Ascending aorta (tissue), 2 donors: ENCODE results near the gene RFPL3. TPM values are rescaled to one million over a fixed set of nuclear protein-coding genes. Genes with fewer than 3 reads are reported as not detected.
"Not testable (repeated sequence)": the region's sequence is repeated elsewhere in the genome, so short reads cannot be mapped to it uniquely, and the experiment has no call there.

Experiments used
- DNase-seq, 2 donors: peaks; one replicate each; pipeline ENCODE4 v3.0.0-alpha.2; 2019; ENCODE audit warnings: low spot score in 2 of 2
- H3K27ac ChIP-seq, 2 donors: fragments of 200-600 bp; sonication (generic); one replicate each; pipeline ENCODE4 v1.5.1; 2016 to 2017; ENCODE audit warnings: mild to moderate bottlenecking in 1 of 2
- H3K27me3 ChIP-seq: fragments of 200-600 bp; sonication (generic); one replicate; pipeline ENCODE4 v1.5.1; 2017
- H3K36me3 ChIP-seq, 2 donors: fragments of 200-600 bp; sonication (generic); one replicate each; pipeline ENCODE4 v1.5.1; 2016
- H3K4me1 ChIP-seq, 2 donors: fragments of 200-600 bp; sonication (generic); one replicate each; pipeline ENCODE4 v1.5.1; 2016 to 2017; ENCODE audit warnings: mild to moderate bottlenecking in 1 of 2
- H3K4me3 ChIP-seq, 2 donors: fragments of 200-600 bp; sonication (generic); one replicate each; pipeline ENCODE4 v1.5.1; 2016 to 2017; ENCODE audit warnings: mild to moderate bottlenecking in 1 of 2
- H3K9me3 ChIP-seq, 2 donors: fragments of 200-600 bp; sonication (generic); one replicate each; pipeline ENCODE4 v1.5.1; 2016
- intact Hi-C: fragments of 100-400 bp; cut with DNase I; formaldehyde crosslinking; loops from one replicate; pipeline ENCODE4 v1.15.1; 2023
- total RNA-seq: library from RNA; depleted of rRNA; stranded (reverse); fragments of >200 nt; gene quantifications from one replicate; pipeline ENCODE4 v1.1.0, GENCODE V29; 2016
- TF ChIP-seq, protein P1 (sequence below), 3 experiments: fragments of 200-600 bp in 2 of 3; fragments of 450-650 bp in 1 of 3; sonication (generic) in 2 of 3; IDR thresholded peaks; one replicate each; pipeline ENCODE4 v1.5.1; 2016 to 2019; ENCODE audit warnings: antibody characterized with exemption in 3 of 3, mild to moderate bottlenecking in 1 of 3, moderate library complexity in 1 of 3

RFPL3 gene
- total RNA-seq, 1 donor from 2014 or later = not detected

DNA sequence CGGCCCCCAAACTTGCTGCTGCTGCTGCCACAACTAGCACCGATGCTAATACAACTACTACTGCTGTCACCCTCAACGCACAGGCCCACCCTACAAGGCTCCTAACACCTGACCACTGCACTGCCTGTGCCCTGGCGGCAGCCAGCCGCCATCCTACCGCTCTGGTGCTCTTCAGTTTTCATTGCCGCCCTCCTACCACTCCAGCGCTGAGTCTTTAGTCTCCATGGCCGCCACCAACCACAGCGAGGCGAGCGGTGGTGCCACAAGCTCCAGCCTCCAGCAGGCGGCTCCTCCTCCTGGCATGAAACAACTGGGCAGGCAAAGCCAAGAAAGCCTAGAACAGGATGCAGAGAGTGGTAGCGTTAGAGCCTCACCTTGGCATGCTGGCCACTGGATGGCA lies 5.0 kb upstream of the RFPL3 start:
- Histone ChIP-seq H3K27ac (no peak overlapping the region), H3K4me3 (no peak overlapping the region), H3K36me3 (no peaks in the 10 kb centered on the region), H3K4me1 (no peaks in the 10 kb centered on the region), H3K27me3 (no peaks in the 10 kb centered on the region), H3K9me3 (no peaks in the 10 kb centered on the region)
- intact Hi-C loops = no loop called here
- TF ChIP-seq, protein P1, sequence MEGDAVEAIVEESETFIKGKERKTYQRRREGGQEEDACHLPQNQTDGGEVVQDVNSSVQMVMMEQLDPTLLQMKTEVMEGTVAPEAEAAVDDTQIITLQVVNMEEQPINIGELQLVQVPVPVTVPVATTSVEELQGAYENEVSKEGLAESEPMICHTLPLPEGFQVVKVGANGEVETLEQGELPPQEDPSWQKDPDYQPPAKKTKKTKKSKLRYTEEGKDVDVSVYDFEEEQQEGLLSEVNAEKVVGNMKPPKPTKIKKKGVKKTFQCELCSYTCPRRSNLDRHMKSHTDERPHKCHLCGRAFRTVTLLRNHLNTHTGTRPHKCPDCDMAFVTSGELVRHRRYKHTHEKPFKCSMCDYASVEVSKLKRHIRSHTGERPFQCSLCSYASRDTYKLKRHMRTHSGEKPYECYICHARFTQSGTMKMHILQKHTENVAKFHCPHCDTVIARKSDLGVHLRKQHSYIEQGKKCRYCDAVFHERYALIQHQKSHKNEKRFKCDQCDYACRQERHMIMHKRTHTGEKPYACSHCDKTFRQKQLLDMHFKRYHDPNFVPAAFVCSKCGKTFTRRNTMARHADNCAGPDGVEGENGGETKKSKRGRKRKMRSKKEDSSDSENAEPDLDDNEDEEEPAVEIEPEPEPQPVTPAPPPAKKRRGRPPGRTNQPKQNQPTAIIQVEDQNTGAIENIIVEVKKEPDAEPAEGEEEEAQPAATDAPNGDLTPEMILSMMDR (IDR thresholded peaks at IDR 0.05) = no peak
- DNase-seq = no peak

DNA sequence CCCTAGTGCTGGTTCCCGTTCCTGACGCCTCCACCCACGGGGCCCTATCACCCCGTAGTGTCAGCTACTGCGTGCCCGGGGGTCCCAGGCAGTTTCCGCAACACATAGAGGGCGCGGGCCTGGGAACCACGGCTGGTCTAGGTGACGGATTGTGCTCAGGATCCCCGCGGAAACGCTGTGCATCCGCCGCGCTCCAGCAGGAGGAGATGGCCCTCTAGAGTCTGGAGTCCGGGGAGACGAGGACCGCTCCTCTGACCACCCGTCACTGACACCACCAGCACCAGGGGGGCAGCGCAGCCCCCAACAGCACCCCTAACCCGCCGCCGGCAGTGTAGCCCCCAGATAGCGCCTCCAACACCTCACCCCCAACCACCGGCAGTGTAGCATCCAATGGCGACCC lies 4.4 kb upstream of the RFPL3 start:
- intact Hi-C loops = no loop called here
- H3K9me3 ChIP-seq = no peaks in the 10 kb centered on the region
- TF ChIP-seq, protein P1 (IDR thresholded peaks at IDR 0.05) = no peak
- no peaks in the 10 kb centered on the region for H3K36me3 ChIP-seq
- H3K27ac ChIP-seq = no peak overlapping the region
- H3K4me1 ChIP-seq = no peaks in the 10 kb centered on the region
- H3K4me3 ChIP-seq = no peak overlapping the region
- H3K27me3 ChIP-seq = no peaks in the 10 kb centered on the region
- DNase-seq = no peak

DNA sequence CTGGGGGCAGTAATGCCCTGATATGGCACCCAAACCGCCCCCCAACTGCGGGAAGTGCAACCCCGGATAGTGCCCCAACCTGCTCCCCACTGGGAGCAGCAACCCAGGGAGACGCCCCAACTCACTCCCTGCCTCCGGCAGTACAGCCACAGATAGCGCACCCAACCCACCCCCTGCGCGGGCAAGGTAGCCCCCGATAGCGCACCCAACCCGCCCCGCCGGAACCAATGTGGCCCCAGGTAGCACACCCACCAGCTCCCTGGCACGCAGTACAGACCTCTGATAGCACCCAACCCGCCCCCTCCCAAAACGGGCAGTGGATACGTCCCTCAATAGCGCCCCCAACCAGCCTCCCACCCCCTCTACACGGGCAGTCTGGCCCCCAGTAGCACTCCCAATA lies 3.8 kb upstream of the RFPL3 start:
- TF ChIP-seq, protein P1 (IDR thresholded peaks at IDR 0.05) = no peak
- DNase-seq = no peak
- Histone ChIP-seq H3K27ac (no peak overlapping the region), H3K9me3 (no peaks in the 10 kb centered on the region), H3K4me3 (no peak overlapping the region), H3K4me1 (no peaks in the 10 kb centered on the region), H3K36me3 (no peaks in the 10 kb centered on the region), H3K27me3 (no peaks in the 10 kb centered on the region)
- intact Hi-C loops = no loop called here

DNA sequence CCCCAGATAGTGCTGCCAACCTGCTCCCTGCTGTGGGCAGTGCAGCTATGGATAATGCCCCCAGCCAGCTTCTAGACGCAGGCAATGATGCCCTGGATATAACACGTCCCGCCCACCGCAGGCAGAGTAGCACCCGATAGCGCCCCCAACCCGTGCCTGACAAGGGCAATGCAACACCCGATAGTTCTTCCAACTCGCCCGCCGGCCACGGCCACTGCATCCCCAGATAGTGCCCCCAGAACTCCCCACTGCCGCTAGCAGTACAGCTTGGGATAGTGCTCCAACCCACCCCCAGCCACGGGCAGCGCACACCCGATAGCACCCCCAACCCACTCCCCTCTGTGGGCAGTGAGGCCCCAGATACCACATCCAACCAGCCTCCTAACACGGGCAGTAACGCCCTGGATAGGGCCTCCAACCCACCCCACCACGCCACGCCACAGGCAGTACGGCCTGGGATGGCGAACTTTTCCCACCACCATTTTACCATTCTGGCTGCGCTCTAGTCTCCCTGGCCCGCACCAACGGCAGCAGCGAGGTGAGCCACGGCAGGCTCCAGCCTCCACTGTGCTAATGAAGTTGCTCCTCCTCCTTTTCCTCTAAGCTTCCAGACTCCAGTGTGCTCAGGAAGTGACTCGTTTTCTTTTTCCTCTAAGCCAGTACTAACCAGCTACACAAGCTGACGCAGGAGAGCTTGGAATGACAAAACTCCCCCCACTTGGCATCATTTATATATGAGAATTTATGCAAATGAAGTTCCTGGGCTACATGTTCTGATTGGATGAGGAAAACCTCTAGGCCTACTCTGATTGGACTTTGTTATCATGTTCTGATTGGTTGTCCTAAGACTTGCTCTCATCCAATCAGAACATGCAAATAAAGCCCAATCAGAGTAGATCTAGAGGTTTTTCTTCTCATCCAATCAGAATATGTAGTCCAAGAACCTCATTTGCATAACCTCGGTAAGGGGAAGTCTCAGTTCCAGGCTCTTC lies 3.0 kb upstream of the RFPL3 start:
- no peaks in the 10 kb centered on the region for H3K36me3 ChIP-seq
- intact Hi-C loops = no loop called here
- H3K4me3 ChIP-seq = no peak overlapping the region
- H3K27ac ChIP-seq = no peak overlapping the region
- H3K4me1 ChIP-seq = no peaks in the 10 kb centered on the region
- no peaks in the 10 kb centered on the region for H3K27me3 ChIP-seq
- DNase-seq = no peak
- TF ChIP-seq, protein P1 (IDR thresholded peaks at IDR 0.05) = no peak
- no peaks in the 10 kb centered on the region for H3K9me3 ChIP-seq

DNA sequence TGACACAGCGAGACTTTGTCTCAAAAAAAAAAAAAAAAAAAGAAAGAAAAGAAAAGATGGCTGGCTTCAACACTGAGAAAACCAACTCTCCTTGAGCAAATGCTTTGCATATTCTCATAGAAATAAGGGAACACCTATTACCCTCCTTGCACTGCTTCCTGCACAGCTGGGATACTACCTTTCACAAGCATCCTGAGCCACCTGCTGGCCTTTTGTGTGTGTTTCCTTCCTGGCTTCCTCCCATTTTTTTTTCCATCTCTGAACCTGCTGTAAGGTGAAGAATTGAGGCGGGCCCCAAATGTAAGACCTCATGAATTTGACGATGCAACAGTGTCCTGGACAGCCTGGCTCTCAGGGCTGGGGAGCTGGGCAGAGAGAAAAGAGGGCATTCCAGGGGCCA lies 1.9 kb upstream of the RFPL3 start:
- H3K27ac ChIP-seq = no peak overlapping the region
- H3K36me3 ChIP-seq = no peaks in the 10 kb centered on the region
- intact Hi-C loops = no loop called here
- no peaks in the 10 kb centered on the region for H3K27me3 ChIP-seq
- no peak overlapping the region for H3K4me3 ChIP-seq
- no peak for DNase-seq
- TF ChIP-seq, protein P1 (IDR thresholded peaks at IDR 0.05) = no peak
- H3K4me1 ChIP-seq = no peaks in the 10 kb centered on the region
- no peaks in the 10 kb centered on the region for H3K9me3 ChIP-seq

DNA sequence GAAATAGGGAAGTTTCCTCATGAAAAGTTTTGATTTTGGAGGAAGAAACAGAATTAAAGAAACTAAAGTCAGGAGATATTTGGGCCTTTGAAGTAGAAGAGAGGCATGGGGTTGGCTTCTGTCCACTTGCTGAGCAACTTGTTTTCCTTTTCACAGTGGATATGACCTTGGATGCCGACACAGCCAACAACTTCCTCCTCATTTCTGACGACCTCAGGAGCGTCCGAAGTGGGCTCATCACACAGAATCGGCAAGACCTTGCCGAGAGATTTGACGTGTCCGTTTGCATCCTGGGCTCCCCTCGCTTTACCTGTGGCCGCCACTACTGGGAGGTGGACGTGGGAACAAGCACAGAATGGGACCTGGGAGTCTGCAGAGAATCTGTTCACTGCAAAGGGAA lies 2.4 kb downstream of the RFPL3 start:
- H3K27me3 ChIP-seq, H3K4me3 ChIP-seq, intact Hi-C loops, H3K4me1 ChIP-seq, H3K36me3 ChIP-seq, DNase-seq, H3K9me3 ChIP-seq, H3K27ac ChIP-seq: not testable (repeated sequence)
